HepG2 (cell line): ENCODE measurements around the gene STIM2. TPM values are rescaled to one million over a fixed set of nuclear protein-coding genes. Genes with fewer than 3 reads are reported as not detected.

Source experiments
- EZH2 ChIP-seq: conservative IDR thresholded peaks from 2 replicates; pipeline ENCODE4 v1.6.1; 2012; ENCODE audit warnings: mild to moderate bottlenecking, low read depth, low read length, moderate library complexity
- FOXK2 ChIP-seq: fragments of 450-650 bp; IDR thresholded peaks from 2 replicates; pipeline ENCODE4 v1.6.1; 2016
- HNRNPLL ChIP-seq: fragments of 200-400 bp; formaldehyde crosslinking; IDR thresholded peaks from 2 replicates; pipeline ENCODE4 v1.6.1; 2017; ENCODE audit warnings: mild to moderate bottlenecking, low read depth, low read length; ENCODE audit not compliant: poor library complexity, severe bottlenecking
- MAFG ChIP-seq: sonication (generic); formaldehyde crosslinking; IDR thresholded peaks from 2 replicates; pipeline ENCODE4 v1.5.1; 2020; ENCODE audit warnings: mild to moderate bottlenecking, missing genetic modification reagents
- NFE2L1 ChIP-seq: sonication (generic); formaldehyde crosslinking; IDR thresholded peaks from 2 replicates; pipeline ENCODE4 v1.4.0; 2020; ENCODE audit warnings: missing genetic modification reagents, mild to moderate bottlenecking, borderline replicate concordance
- PLRG1 ChIP-seq: fragments of 450-650 bp; conservative IDR thresholded peaks from 2 replicates; pipeline ENCODE4 v1.6.1; 2016
- POGZ ChIP-seq: sonication (generic); formaldehyde crosslinking; IDR thresholded peaks from 2 replicates; pipeline ENCODE4 v1.4.0; 2020; ENCODE audit warnings: mild to moderate bottlenecking, missing genetic modification reagents
- SMAD3 ChIP-seq: sonication (generic); formaldehyde crosslinking; IDR thresholded peaks from 2 replicates; pipeline ENCODE4 v1.4.0; 2020; ENCODE audit warnings: missing genetic modification reagents
- SNAI1 ChIP-seq: sonication (generic); formaldehyde crosslinking; IDR thresholded peaks from 2 replicates; pipeline ENCODE4 v1.5.0; 2020; ENCODE audit warnings: mild to moderate bottlenecking, missing genetic modification reagents, borderline replicate concordance
- TEAD2 ChIP-seq: sonication (generic); formaldehyde crosslinking; IDR thresholded peaks from 2 replicates; pipeline ENCODE4 v1.9.0; 2021; ENCODE audit warnings: missing genetic modification reagents
- TGIF2 ChIP-seq: IDR thresholded peaks from 2 replicates; pipeline ENCODE4 v1.6.1; 2016; ENCODE audit warnings: control low read depth, missing compliant biosample characterization
- YEATS2 ChIP-seq: sonication (generic); formaldehyde crosslinking; IDR thresholded peaks from 2 replicates; pipeline ENCODE4 v1.4.0; 2020; ENCODE audit warnings: missing genetic modification reagents, borderline replicate concordance
- ZNF317 ChIP-seq: sonication (generic); formaldehyde crosslinking; IDR thresholded peaks from 2 replicates; pipeline ENCODE4 v1.5.0; 2020; ENCODE audit warnings: mild to moderate bottlenecking, missing genetic modification reagents
- ZNF326 ChIP-seq: sonication (generic); formaldehyde crosslinking; IDR thresholded peaks from 2 replicates; pipeline ENCODE4 v1.4.0; 2020; ENCODE audit warnings: missing genetic modification reagents, borderline replicate concordance
- ZNF569 ChIP-seq: sonication (generic); formaldehyde crosslinking; IDR thresholded peaks from 2 replicates; pipeline ENCODE4 v1.5.0; 2020; ENCODE audit warnings: mild to moderate bottlenecking, missing genetic modification reagents, moderate library complexity, borderline replicate concordance
- ZNF660 ChIP-seq: sonication (generic); formaldehyde crosslinking; IDR thresholded peaks from 2 replicates; pipeline ENCODE4 v1.5.1; 2020; ENCODE audit warnings: mild to moderate bottlenecking, low read depth, missing genetic modification reagents, borderline replicate concordance
- polyA plus RNA-seq, 8 experiments: library from polyadenylated mRNA; depleted of rRNA in 3 of 8; stranded (reverse) in 7 of 8; unstranded in 1 of 8; fragments of >200 nt; fragmentation: Illumina TruSeq in 4 of 8; extraction: Trizol in 4 of 8; gene quantifications; 2 replicates each; pipeline versions ENCODE4 v1.2.1 to v1.2.3, GENCODE V29; 2011 to 2016; ENCODE audit warnings: low read depth in 4 of 8, missing spikeins in 1 of 8, mixed read lengths in 1 of 8; ENCODE audit not compliant: insufficient read depth in 1 of 8
- total RNA-seq, 5 experiments: library from RNA; depleted of rRNA; stranded (reverse); fragments of >200 nt; fragmentation: Illumina TruSeq; extraction: Trizol; gene quantifications; 2 replicates each; pipeline ENCODE4 v1.2.3, GENCODE V29; 2016; ENCODE audit warnings: low read depth in 1 of 5
- TF ChIP-seq, protein P1 (sequence below): sonication (generic); formaldehyde crosslinking; conservative IDR thresholded peaks from 2 replicates; pipeline ENCODE4 v1.5.0; 2020; ENCODE audit warnings: missing genetic modification reagents
- TF ChIP-seq, protein P2 (sequence below): sonication (generic); formaldehyde crosslinking; IDR thresholded peaks from 2 replicates; pipeline ENCODE4 v1.4.0; 2020; ENCODE audit warnings: missing genetic modification reagents
- TF ChIP-seq, protein P3 (sequence below): IDR thresholded peaks from 2 replicates; pipeline ENCODE4 v1.6.1; 2016; ENCODE audit warnings: missing compliant biosample characterization, missing genetic modification reagents, borderline replicate concordance
- TF ChIP-seq, protein P4 (sequence below): sonication (generic); formaldehyde crosslinking; IDR thresholded peaks from 2 replicates; pipeline ENCODE4 v1.4.0; 2020; ENCODE audit warnings: mild to moderate bottlenecking, low read depth, missing genetic modification reagents
- TF ChIP-seq, protein P5 (sequence below): sonication (generic); formaldehyde crosslinking; IDR thresholded peaks from 2 replicates; pipeline ENCODE4 v1.4.0; 2020; ENCODE audit warnings: mild to moderate bottlenecking, missing genetic modification reagents

Gene STIM2
- total and polyA plus RNA-seq, 2 of the 13 experiments (the other 11 are each of a cell fraction or from before 2014, with no cell fraction given): 19.3 to 19.4 TPM

DNA sequence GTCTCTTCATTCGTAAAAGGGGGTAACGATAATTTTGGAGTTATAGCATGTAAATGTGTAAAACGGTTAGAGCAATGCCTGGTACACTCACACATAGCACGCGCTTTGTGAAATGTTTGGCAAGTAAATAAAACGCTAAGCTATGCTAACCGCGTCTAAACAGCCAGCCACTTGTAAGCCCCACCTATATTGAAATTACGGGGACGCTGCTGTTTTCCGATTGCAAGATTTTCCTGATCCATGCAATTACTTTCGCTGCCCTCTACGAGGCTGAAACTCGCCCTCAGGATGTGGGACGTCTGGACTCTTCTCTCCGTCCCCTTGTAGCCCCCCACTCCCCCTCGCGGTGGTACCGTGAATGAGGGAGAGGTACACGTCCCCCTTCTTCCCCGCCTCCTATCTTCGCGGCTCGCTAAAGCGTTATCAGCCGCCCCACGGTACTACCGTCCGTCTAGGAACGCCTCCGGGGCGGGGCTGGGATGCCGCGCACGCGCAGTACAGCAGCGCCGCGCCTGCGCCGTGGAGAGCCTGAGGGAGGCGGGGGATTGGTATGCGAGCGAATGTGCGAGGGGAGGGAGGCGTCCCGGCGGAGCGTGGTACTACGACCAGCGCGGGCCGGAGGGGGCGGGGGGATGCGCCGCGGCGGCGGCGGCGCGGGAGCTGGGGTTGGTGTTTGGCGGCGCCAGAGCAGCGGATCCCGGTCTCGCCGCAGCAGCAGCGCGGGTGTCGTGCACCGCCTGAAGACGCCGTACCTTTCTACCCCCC is at the start of gene STIM2 (continued):
- TF ChIP-seq YEATS2 (CRISPR knock-in tag): no peak
- TF ChIP-seq, protein P1, sequence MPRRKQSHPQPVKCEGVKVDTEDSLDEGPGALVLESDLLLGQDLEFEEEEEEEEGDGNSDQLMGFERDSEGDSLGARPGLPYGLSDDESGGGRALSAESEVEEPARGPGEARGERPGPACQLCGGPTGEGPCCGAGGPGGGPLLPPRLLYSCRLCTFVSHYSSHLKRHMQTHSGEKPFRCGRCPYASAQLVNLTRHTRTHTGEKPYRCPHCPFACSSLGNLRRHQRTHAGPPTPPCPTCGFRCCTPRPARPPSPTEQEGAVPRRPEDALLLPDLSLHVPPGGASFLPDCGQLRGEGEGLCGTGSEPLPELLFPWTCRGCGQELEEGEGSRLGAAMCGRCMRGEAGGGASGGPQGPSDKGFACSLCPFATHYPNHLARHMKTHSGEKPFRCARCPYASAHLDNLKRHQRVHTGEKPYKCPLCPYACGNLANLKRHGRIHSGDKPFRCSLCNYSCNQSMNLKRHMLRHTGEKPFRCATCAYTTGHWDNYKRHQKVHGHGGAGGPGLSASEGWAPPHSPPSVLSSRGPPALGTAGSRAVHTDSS (CRISPR knock-in tag): no peak; the same call in 1 of the 2 replicates
- no peak for TF ChIP-seq EZH2
- TF ChIP-seq, protein P2, sequence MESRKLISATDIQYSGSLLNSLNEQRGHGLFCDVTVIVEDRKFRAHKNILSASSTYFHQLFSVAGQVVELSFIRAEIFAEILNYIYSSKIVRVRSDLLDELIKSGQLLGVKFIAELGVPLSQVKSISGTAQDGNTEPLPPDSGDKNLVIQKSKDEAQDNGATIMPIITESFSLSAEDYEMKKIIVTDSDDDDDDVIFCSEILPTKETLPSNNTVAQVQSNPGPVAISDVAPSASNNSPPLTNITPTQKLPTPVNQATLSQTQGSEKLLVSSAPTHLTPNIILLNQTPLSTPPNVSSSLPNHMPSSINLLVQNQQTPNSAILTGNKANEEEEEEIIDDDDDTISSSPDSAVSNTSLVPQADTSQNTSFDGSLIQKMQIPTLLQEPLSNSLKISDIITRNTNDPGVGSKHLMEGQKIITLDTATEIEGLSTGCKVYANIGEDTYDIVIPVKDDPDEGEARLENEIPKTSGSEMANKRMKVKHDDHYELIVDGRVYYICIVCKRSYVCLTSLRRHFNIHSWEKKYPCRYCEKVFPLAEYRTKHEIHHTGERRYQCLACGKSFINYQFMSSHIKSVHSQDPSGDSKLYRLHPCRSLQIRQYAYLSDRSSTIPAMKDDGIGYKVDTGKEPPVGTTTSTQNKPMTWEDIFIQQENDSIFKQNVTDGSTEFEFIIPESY (CRISPR knock-in tag): no peak
- no peak for TF ChIP-seq TGIF2
- no peak for TF ChIP-seq FOXK2
- TF ChIP-seq PLRG1: no peak
- no peak for TF ChIP-seq ZNF660 (CRISPR knock-in tag)
- no peak for TF ChIP-seq NFE2L1
- TF ChIP-seq ZNF326: no peak
- no peak for TF ChIP-seq SMAD3 (CRISPR knock-in tag)
- TF ChIP-seq POGZ: peak; percentile 80
- TF ChIP-seq, protein P3, sequence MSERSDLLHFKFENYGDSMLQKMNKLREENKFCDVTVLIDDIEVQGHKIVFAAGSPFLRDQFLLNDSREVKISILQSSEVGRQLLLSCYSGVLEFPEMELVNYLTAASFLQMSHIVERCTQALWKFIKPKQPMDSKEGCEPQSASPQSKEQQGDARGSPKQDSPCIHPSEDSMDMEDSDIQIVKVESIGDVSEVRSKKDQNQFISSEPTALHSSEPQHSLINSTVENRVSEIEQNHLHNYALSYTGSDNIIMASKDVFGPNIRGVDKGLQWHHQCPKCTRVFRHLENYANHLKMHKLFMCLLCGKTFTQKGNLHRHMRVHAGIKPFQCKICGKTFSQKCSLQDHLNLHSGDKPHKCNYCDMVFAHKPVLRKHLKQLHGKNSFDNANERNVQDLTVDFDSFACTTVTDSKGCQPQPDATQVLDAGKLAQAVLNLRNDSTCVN (CRISPR knock-in tag): no peak; the same call in 1 of the 2 replicates
- TF ChIP-seq TEAD2: no peak
- TF ChIP-seq, protein P4, sequence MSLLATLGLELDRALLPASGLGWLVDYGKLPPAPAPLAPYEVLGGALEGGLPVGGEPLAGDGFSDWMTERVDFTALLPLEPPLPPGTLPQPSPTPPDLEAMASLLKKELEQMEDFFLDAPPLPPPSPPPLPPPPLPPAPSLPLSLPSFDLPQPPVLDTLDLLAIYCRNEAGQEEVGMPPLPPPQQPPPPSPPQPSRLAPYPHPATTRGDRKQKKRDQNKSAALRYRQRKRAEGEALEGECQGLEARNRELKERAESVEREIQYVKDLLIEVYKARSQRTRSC: 0 out of 2 replicates have a peak, but pooled peaks have one; percentile 76
- TF ChIP-seq ZNF569: no peak
- TF ChIP-seq, protein P5, sequence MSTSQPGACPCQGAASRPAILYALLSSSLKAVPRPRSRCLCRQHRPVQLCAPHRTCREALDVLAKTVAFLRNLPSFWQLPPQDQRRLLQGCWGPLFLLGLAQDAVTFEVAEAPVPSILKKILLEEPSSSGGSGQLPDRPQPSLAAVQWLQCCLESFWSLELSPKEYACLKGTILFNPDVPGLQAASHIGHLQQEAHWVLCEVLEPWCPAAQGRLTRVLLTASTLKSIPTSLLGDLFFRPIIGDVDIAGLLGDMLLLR (CRISPR knock-in tag): no peak
- peak; percentile 69; the same call in 1 of the 2 replicates for TF ChIP-seq ZNF317
- TF ChIP-seq HNRNPLL: peak; percentile 78
- no peak for TF ChIP-seq MAFG (CRISPR knock-in tag)
- no peak for TF ChIP-seq SNAI1
